Transverse colon (tissue), 4 donors: ENCODE measurements around the gene FRZB. TPM values are rescaled to one million over a fixed set of nuclear protein-coding genes. Genes with fewer than 3 reads are reported as not detected.
"Not testable (repeated sequence)": the region's sequence is repeated elsewhere in the genome, so short reads cannot be mapped to it uniquely, and the experiment has no call there.

Experiments used
- DNase-seq: peaks from one replicate; pipeline ENCODE4 v3.0.0-alpha.2; 2019
- H3K27ac ChIP-seq, 4 donors: fragments of 200-600 bp; sonication (generic); 2 replicates each; pipeline ENCODE4 v1.5.1; 2016 to 2018; ENCODE audit warnings: inconsistent platforms in 4 of 4
- H3K27me3 ChIP-seq: fragments of 200-600 bp; sonication (generic); 2 replicates; pipeline ENCODE4 v1.5.1; 2017; ENCODE audit warnings: inconsistent platforms
- H3K36me3 ChIP-seq, 4 donors: fragments of 200-600 bp; sonication (generic); 2 replicates each; pipeline ENCODE4 v1.5.1; 2017 to 2019; ENCODE audit warnings: inconsistent platforms in 4 of 4
- H3K4me1 ChIP-seq, 4 donors: fragments of 200-600 bp; sonication (generic); 2 replicates each; pipeline ENCODE4 v1.5.1; 2017 to 2020; ENCODE audit warnings: inconsistent platforms in 4 of 4
- H3K4me3 ChIP-seq, 4 donors: fragments of 200-600 bp; sonication (generic); 1 replicate in 1 of 4; 2 replicates in 3 of 4; pipeline versions ENCODE4 v1.5.1 to v1.6.1; 2017 to 2019; ENCODE audit warnings: inconsistent platforms in 4 of 4
- H3K9me3 ChIP-seq, 2 donors: fragments of 200-600 bp; sonication (generic); 2 replicates each; pipeline ENCODE4 v1.5.1; 2017 to 2019; ENCODE audit warnings: inconsistent platforms in 2 of 2
- CTCF ChIP-seq, 5 experiments: fragments of 200-600 bp in 3 of 5; fragments of 450-650 bp in 2 of 5; sonication (generic) in 3 of 5; IDR thresholded peaks; 1 replicate in 2 of 5; 2 replicates in 3 of 5; pipeline ENCODE4 v1.5.1; 2016 to 2017; ENCODE audit warnings: antibody characterized with exemption in 5 of 5, inconsistent platforms in 3 of 5, mild to moderate bottlenecking in 2 of 5, moderate library complexity in 1 of 5
- EP300 ChIP-seq: sonication (generic); formaldehyde crosslinking; IDR thresholded peaks from one replicate; pipeline ENCODE4 v1.6.1; 2017; ENCODE audit warnings: antibody characterized with exemption, low read depth
- POLR2A ChIP-seq: fragments of 450-650 bp; IDR thresholded peaks from one replicate; pipeline ENCODE4 v1.6.1; 2016; ENCODE audit warnings: antibody characterized with exemption, mild to moderate bottlenecking, moderate library complexity
- POLR2AphosphoS5 ChIP-seq, 3 donors: sonication (generic); formaldehyde crosslinking; IDR thresholded peaks; one replicate each; pipeline ENCODE4 v1.6.1; 2016; ENCODE audit warnings: antibody characterized with exemption in 3 of 3
- WGBS, 2 donors: methylation state at CpG; one replicate each; pipeline ENCODE4 v1.1.5; 2018; ENCODE audit warnings: low coverage in 1 of 2; 5-methylcytosine and 5-hydroxymethylcytosine counted together
- in situ Hi-C, 4 donors: fragments of 200-750 bp; cut with MboI; loops; one replicate each; pipeline versions ENCODE4 v1.15.0 to v1.15.1; 2017; ENCODE audit warnings: low sequenced_read_pairs in 3 of 4, low pct_ligation_motif_present in 1 of 4, low pct_unique_long_range_greater_than_20kb in 1 of 4
- intact Hi-C: fragments of 100-400 bp; cut with DNase I; formaldehyde crosslinking; loops from one replicate; pipeline ENCODE4 v1.15.1; 2023; ENCODE audit warnings: low total_unique reads
- total RNA-seq, 4 donors: library from RNA; depleted of rRNA; stranded (reverse); fragments of >200 nt; gene quantifications; one replicate each; pipeline ENCODE4 v1.1.0, GENCODE V29; 2016

The FRZB gene
- total RNA-seq, 4 donors from 2014 or later: 0.37 to 11.9 (median 2.9) TPM

GRCh38 chr2:182895798-182896197 is 29.4 kb upstream of the FRZB start:
- Histone ChIP-seq H3K27ac (no peak overlapping the region), H3K4me3 (no peak overlapping the region), H3K9me3 (no peaks in the 10 kb centered on the region), H3K36me3 (no peaks in the 10 kb centered on the region), H3K27me3 (no peaks in the 10 kb centered on the region), H3K4me1 (peaks cover 0 to 9% (median 4%) of the 10 kb centered on the region in 4 donors)
- no peak for DNase-seq
- 90 to 95% methylated on average over 3 to 6 of the region's 6 CpGs for WGBS, 2 donors
- TF ChIP-seq POLR2AphosphoS5 (IDR thresholded peaks at IDR 0.05): no peak
- no peak for TF ChIP-seq CTCF (IDR thresholded peaks at IDR 0.05)
- TF ChIP-seq EP300: no peak
- no peak for TF ChIP-seq POLR2A
- intact Hi-C loops (no loop called here), in situ Hi-C loops (no loop called here)

GRCh38 chr2:182895169-182895568 is 28.7 kb upstream of the FRZB start:
- Histone ChIP-seq H3K4me3 (no peak overlapping the region), H3K4me1 (peaks cover 0 to 11% (median 4%) of the 10 kb centered on the region in 4 donors), H3K9me3 (no peaks in the 10 kb centered on the region), H3K36me3 (no peaks in the 10 kb centered on the region), H3K27me3 (no peaks in the 10 kb centered on the region), H3K27ac (no peak overlapping the region)
- WGBS, 2 donors: 79 to 91% methylated on average over 3 to 4 of the region's 4 CpGs
- in situ Hi-C loops: no loop called here
- DNase-seq: no peak
- TF ChIP-seq EP300 (no peak), POLR2AphosphoS5 (IDR thresholded peaks at IDR 0.05) (no peak), CTCF (IDR thresholded peaks at IDR 0.05) (no peak), POLR2A (no peak)
- intact Hi-C loops: no loop called here

- no peaks in the 10 kb centered on the region for H3K27me3 ChIP-seq
- in situ Hi-C loops: no loop called here
- H3K36me3 ChIP-seq: no peaks in the 10 kb centered on the region
- no peak overlapping the region for H3K4me3 ChIP-seq
- H3K4me1 ChIP-seq: peaks cover 0 to 11% (median 4%) of the 10 kb centered on the region in 4 donors
- TF ChIP-seq POLR2A (no peak), EP300 (no peak), CTCF (IDR thresholded peaks at IDR 0.05) (no peak), POLR2AphosphoS5 (IDR thresholded peaks at IDR 0.05) (no peak)
- DNase-seq: no peak
- H3K27ac ChIP-seq: no peak overlapping the region
- intact Hi-C loops: no loop called here
- no peaks in the 10 kb centered on the region for H3K9me3 ChIP-seq
- 96 to 98% methylated on average over 4 to 9 of the region's 9 CpGs for WGBS, 2 donors
Measured at GRCh38 chr2:182894174-182894573, 27.7 kb upstream of the FRZB start.

- H3K4me1 ChIP-seq: peaks cover 0 to 11% (median 4%) of the 10 kb centered on the region in 4 donors
- no peaks in the 10 kb centered on the region for H3K9me3 ChIP-seq
- no peak for TF ChIP-seq EP300
- no peak for TF ChIP-seq CTCF (IDR thresholded peaks at IDR 0.05)
- TF ChIP-seq POLR2A: no peak
- TF ChIP-seq POLR2AphosphoS5 (IDR thresholded peaks at IDR 0.05): no peak
- no peak for DNase-seq
- no peaks in the 10 kb centered on the region for H3K36me3 ChIP-seq
- in situ Hi-C loops: no loop called here
- intact Hi-C loops: no loop called here
- H3K4me3 ChIP-seq: no peak overlapping the region
- 89 to 90% methylated on average over 1 to 11 of the region's 11 CpGs for WGBS, 2 donors
- no peaks in the 10 kb centered on the region for H3K27me3 ChIP-seq
- no peak overlapping the region for H3K27ac ChIP-seq
Measured at GRCh38 chr2:182893666-182894065, 27.2 kb upstream of the FRZB start.

- in situ Hi-C loops: not testable (repeated sequence)
Measured at GRCh38 chr2:182893035-182893434, 26.6 kb upstream of the FRZB start.

More at GRCh38 chr2:182893035-182893434, 26.6 kb upstream of the FRZB start:
- H3K4me1 ChIP-seq: peaks cover 0 to 11% (median 4%) of the 10 kb centered on the region in 4 donors
- DNase-seq, H3K9me3 ChIP-seq, H3K27me3 ChIP-seq, intact Hi-C loops, H3K36me3 ChIP-seq, H3K4me3 ChIP-seq, H3K27ac ChIP-seq: not testable (repeated sequence)
- WGBS, 2 donors: 87 to 90% methylated on average over 7 of the region's 7 CpGs
